IPS-NIHi11 (cell line): ENCODE results near the gene OR51G1.
"Not testable (repeated sequence)": the region's sequence is repeated elsewhere in the genome, so short reads cannot be mapped to it uniquely, and the experiment has no call there.

Experiments used
- DNase-seq: peaks from one replicate; pipeline ENCODE4 v3.0.0; 2012; ENCODE audit warnings: mixed read lengths, low spot score

The OR51G1 gene

GRCh38 chr11:4924239-4924638 is at the start of gene OR51G1:
Gene OR51G1 (minus strand): TSS chr11:4924339. CDS start chr11:4924339, 0 bp downstream.
- DNase-seq: no peak

GRCh38 chr11:4962816-4963215 is 38.7 kb upstream of the OR51G1 start:
- DNase-seq: no peak

GRCh38 chr11:4960877-4961276 is 36.7 kb upstream of the OR51G1 start:
- DNase-seq: no peak

GRCh38 chr11:4957396-4957795 is 33.3 kb upstream of the OR51G1 start:
- DNase-seq: no peak

GRCh38 chr11:4955613-4956012 is 31.5 kb upstream of the OR51G1 start, which contains the start of gene OR51A2:
Gene OR51A2 (minus strand): TSS chr11:4955713. CDS start chr11:4955713, 0 bp downstream.
- not testable (repeated sequence) for DNase-seq

- DNase-seq: no peak
Measured at GRCh38 chr11:4947505-4947904, 23.4 kb upstream of the OR51G1 start, which contains the start of gene OR51A4. Gene OR51A4 (minus strand): TSS chr11:4947605. CDS start chr11:4947100, 505 bp downstream.

GRCh38 chr11:4936745-4937144 is 12.6 kb upstream of the OR51G1 start:
- no peak for DNase-seq

GRCh38 chr11:4932751-4933150 is 8.6 kb upstream of the OR51G1 start:
- no peak for DNase-seq

GRCh38 chr11:4926608-4927007 is 2.5 kb upstream of the OR51G1 start:
- no peak for DNase-seq

GRCh38 chr11:4922304-4922703 is 1.8 kb downstream of the OR51G1 start:
- DNase-seq: no peak

GRCh38 chr11:4921796-4922195 is 2.3 kb downstream of the OR51G1 start:
- DNase-seq: no peak

GRCh38 chr11:4919250-4919649 is 4.9 kb downstream of the OR51G1 start, which contains the start of gene OR51G2:
Gene OR51G2 (minus strand): TSS chr11:4919350. CDS start chr11:4915663, 3,687 bp downstream.
- DNase-seq: no peak

GRCh38 chr11:4916581-4916980 is 7.6 kb downstream of the OR51G1 start:
- DNase-seq: no peak

- no peak for DNase-seq
Measured at GRCh38 chr11:4903484-4903883, 20.7 kb downstream of the OR51G1 start, which contains the start of gene OR51A7. Gene OR51A7 (plus strand): TSS chr11:4903783. CDS start chr11:4907370, 3,587 bp downstream.

- no peak for DNase-seq
Measured at GRCh38 chr11:4891996-4892640, 32.0 kb downstream of the OR51G1 start.

GRCh38 chr11:4890279-4890678 is 33.9 kb downstream of the OR51G1 start:
- DNase-seq: no peak

- DNase-seq: no peak
Measured at GRCh38 chr11:4887591-4887990, 36.5 kb downstream of the OR51G1 start.

GRCh38 chr11:4886186-4886585 is 38.0 kb downstream of the OR51G1 start:
- DNase-seq: no peak

GRCh38 chr11:4884361-4884760 is 39.8 kb downstream of the OR51G1 start:
- DNase-seq: no peak

GRCh38 chr11:4882543-4882942 is 41.6 kb downstream of the OR51G1 start:
- no peak for DNase-seq

GRCh38 chr11:4881860-4882500 is 42.2 kb downstream of the OR51G1 start, which contains the start of gene OR51T1:
Gene OR51T1 (plus strand): TSS chr11:4881900. CDS start chr11:4881900, 0 bp downstream.
- no peak for DNase-seq

GRCh38 chr11:4881188-4881587 is 43.0 kb downstream of the OR51G1 start:
- DNase-seq: no peak
